Measurements from ENCODE around the gene DENND10. TPM values are rescaled to one million over a fixed set of nuclear protein-coding genes. Genes with fewer than 3 reads are reported as not detected.
A peak's percentile ranks its signal among the peaks of the same experiment; 100 is the strongest.

DENND10 gene
- total RNA-seq, 1 experiment from 2014 or later: 35.2 TPM

GRCh38 chr10:119070395-119071165, 33.3 kb upstream of the DENND10 start:
- DNase-seq: no peak
- Histone ChIP-seq H3K36me3 (ENCODE audit: insufficient read depth, low read length) (peaks cover 70% of the 10 kb centered on the region), H3K27ac (ENCODE audit: low read length) (no peak overlapping the region), H3K9me3 (ENCODE audit: low read length) (no peaks in the 10 kb centered on the region), H3K9ac (ENCODE audit: low read length) (no peak overlapping the region), H2AFZ (ENCODE audit: low read length) (no peak overlapping the region), H3K79me2 (ENCODE audit: low read length) (peaks cover 92% of the 10 kb centered on the region), H3K4me2 (ENCODE audit: low read depth, low read length, poor library complexity, severe bottlenecking) (no peak overlapping the region), H4K20me1 (ENCODE audit: insufficient read depth, low read depth, low read length) (peaks cover 35% of the 10 kb centered on the region), H3K27me3 (ENCODE audit: low read length) (no peaks in the 10 kb centered on the region), H3K9me2 (replicated peaks; ENCODE audit: insufficient read depth, low read length) (no peaks in the 10 kb centered on the region), H3K4me1 (ENCODE audit: low read length) (no peaks in the 10 kb centered on the region), H3K4me3 (ENCODE audit: low read length) (no peak overlapping the region)

DNA sequence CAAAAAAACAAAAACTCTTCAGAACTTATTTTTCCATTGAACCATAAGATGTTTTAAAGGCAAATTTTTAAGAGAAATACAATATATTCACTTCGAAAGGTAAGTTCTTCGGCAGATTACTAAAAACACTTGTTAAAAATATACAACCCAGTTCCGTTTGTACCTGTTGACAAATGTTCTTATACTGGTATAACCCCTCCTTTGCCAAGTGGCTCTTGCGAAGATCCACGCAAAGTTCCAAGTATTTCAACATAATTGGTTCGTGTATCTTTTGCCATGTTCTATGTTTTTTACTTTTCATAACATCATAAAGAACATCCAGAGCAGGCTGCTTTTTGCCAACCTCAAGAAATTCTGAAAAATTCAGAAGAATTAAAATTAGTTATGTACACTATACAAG, 30.3 kb upstream of the DENND10 start:
- Histone ChIP-seq H3K79me2 (ENCODE audit: low read length) (peaks cover 92% of the 10 kb centered on the region), H3K4me2 (ENCODE audit: low read depth, low read length, poor library complexity, severe bottlenecking) (no peak overlapping the region), H3K9me2 (replicated peaks; ENCODE audit: insufficient read depth, low read length) (no peaks in the 10 kb centered on the region), H3K36me3 (ENCODE audit: insufficient read depth, low read length) (peaks cover 65% of the 10 kb centered on the region), H3K9me3 (ENCODE audit: low read length) (no peaks in the 10 kb centered on the region), H3K27ac (ENCODE audit: low read length) (no peak overlapping the region), H3K4me1 (ENCODE audit: low read length) (peaks cover 22% of the 10 kb centered on the region), H3K9ac (ENCODE audit: low read length) (no peak overlapping the region), H3K27me3 (ENCODE audit: low read length) (no peaks in the 10 kb centered on the region), H3K4me3 (ENCODE audit: low read length) (no peak overlapping the region), H4K20me1 (ENCODE audit: insufficient read depth, low read depth, low read length) (peaks cover 52% of the 10 kb centered on the region), H2AFZ (ENCODE audit: low read length) (no peak overlapping the region)
- DNase-seq: no peak

DNA sequence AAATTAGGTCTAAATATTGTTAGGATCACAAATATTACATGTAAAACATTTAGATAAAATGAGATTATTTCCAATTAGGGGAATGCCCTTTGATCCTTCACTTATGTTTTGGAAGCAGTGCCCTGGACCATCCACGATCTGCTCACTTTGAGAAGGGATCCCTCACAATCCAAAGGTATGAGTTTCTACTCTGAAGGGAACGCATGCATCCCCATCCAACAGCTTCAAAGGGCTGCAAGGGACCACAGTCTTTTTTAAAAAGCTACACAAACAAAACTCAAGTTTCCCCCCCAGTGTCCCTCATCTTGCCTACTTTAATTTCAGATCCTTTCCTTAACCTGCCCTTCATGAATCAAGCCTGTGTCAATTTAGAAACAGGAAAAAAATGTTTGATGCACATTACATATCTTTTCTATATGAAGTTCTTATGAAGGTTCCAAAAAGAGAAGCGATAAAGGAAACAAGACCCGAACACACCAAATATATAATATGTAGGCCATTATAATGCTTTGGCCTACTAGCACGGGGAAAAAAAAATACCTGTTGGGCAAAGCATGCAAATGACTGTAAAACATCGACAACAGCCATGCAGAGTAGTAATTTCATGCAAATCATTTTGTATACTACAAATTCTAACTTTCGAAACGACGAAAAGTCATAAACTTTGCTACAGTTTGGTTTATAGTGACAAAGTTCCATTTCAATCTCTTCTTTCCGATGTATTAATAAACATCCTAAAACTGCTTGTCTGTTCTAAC, 25.3 kb upstream of the DENND10 start:
- no peaks in the 10 kb centered on the region for H3K9me2 ChIP-seq (replicated peaks; ENCODE audit: insufficient read depth, low read length)
- peaks cover 51% of the 10 kb centered on the region for H4K20me1 ChIP-seq (ENCODE audit: insufficient read depth, low read depth, low read length)
- peak overlapping the region; percentile 90 for H3K27ac ChIP-seq (ENCODE audit: low read length)
- DNase-seq: no peak
- H3K79me2 ChIP-seq (ENCODE audit: low read length): peaks cover 72% of the 10 kb centered on the region
- H3K4me2 ChIP-seq (ENCODE audit: low read depth, low read length, poor library complexity, severe bottlenecking): peak overlapping the region; percentile 91
- H3K27me3 ChIP-seq (ENCODE audit: low read length): no peaks in the 10 kb centered on the region
- H3K9me3 ChIP-seq (ENCODE audit: low read length): no peaks in the 10 kb centered on the region
- peak overlapping the region; percentile 97 for H3K9ac ChIP-seq (ENCODE audit: low read length)
- no peak overlapping the region for H2AFZ ChIP-seq (ENCODE audit: low read length)
- H3K4me1 ChIP-seq (ENCODE audit: low read length): peaks cover 34% of the 10 kb centered on the region
- peaks cover 30% of the 10 kb centered on the region for H3K36me3 ChIP-seq (ENCODE audit: insufficient read depth, low read length)
- H3K4me3 ChIP-seq (ENCODE audit: low read length): peak overlapping the region; percentile 92

DNA sequence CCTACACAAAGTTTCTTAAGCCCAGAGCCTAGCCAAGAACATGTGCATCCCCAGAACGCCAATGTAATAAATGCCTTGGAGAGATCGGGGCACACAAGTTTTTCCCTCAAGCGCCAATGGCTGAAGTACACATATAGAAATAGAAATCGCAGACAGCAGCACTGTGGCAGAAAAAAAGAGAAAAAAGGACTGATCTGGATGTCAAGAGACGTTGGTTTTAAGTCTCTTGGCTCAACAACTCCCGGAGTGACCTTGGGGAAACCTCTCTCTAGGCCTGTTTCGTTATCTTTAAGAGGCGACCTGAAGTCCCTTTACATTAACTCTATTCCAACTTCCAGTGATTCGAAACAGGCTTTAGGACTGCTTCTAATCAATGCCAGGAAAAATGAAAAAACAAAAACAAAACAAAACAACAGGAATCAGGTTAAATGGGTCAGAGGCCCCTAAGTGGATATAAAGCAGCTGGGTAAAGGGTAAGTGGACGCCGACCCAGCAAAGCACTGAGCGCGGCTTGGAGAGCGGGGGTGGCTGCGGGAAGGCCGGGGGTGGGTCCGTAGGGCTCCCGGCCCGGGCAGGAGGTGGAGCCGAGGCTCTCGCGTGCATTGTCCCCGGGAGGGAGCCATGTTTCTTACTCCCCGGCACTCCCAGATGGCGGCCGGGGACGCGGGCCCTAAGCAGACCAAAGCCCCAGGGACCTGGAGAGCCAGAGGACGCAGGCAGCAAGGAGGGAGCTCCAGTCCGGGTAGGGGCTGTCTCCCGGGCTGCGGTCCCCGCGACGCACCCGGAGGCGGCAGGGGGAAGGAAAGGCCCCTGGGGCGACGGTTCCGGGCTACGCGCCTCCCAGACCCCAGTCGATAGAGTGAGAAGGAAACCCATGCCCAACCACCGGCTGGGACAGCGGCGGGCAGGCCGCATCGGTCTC, 24.1 kb upstream of the DENND10 start:
- H3K4me1 ChIP-seq (ENCODE audit: low read length): peaks cover 40% of the 10 kb centered on the region
- peak overlapping the region; percentile 97 for H3K9ac ChIP-seq (ENCODE audit: low read length)
- H3K27me3 ChIP-seq (ENCODE audit: low read length): no peaks in the 10 kb centered on the region
- H3K9me2 ChIP-seq (replicated peaks; ENCODE audit: insufficient read depth, low read length): no peaks in the 10 kb centered on the region
- H3K9me3 ChIP-seq (ENCODE audit: low read length): no peaks in the 10 kb centered on the region
- H3K27ac ChIP-seq (ENCODE audit: low read length): peak overlapping the region; percentile 90
- peak overlapping the region; percentile 92 for H3K4me3 ChIP-seq (ENCODE audit: low read length)
- H2AFZ ChIP-seq (ENCODE audit: low read length): no peak overlapping the region
- peaks cover 25% of the 10 kb centered on the region for H3K36me3 ChIP-seq (ENCODE audit: insufficient read depth, low read length)
- peak; percentile 86 for DNase-seq
- H3K4me2 ChIP-seq (ENCODE audit: low read depth, low read length, poor library complexity, severe bottlenecking): peak overlapping the region; percentile 91
- H3K79me2 ChIP-seq (ENCODE audit: low read length): peaks cover 60% of the 10 kb centered on the region
- H4K20me1 ChIP-seq (ENCODE audit: insufficient read depth, low read depth, low read length): peaks cover 46% of the 10 kb centered on the region

DNA sequence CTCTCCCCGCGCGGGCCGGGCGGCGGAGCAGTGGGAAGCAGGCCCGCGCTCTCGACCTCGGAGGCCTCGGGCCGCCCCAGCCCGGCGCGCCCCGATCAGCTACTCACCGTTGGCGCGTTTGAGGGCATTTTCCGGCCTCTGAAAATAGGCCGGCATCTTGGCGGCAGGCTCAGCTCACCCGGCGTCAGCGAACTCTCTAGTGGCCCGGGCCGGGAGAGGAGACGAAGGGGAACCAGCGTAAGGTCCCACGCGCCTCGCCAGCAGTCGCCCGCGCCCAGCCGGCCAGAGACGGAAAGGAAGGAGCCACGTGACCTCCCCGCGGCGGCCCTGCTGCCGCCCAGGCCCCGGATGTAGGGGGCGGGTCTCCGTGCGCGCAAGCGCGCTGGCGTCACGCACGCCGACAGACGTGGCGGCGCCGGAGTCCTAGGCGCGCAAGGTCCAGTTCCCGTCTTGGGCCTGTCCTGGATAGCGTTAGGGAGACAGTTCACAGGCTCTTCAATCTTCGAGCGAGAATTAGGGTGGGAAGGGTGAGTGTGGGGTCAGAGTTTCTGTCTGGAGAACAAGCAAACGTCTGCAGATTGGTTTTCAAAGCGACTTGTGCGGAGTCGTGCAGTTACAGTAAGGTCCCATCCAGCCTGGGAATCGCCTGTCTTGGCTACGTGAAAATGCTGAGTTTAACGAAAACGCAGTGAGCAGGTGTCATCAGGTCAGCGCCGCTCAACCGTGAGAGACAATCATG, 23.2 kb upstream of the DENND10 start, which contains the start of gene EIF3A:
EIF3A (minus strand) TSS at position 297 of the 739 bp plus-strand sequence; CDS start at position 156, 141 bp downstream.
- peak; percentile 96 for DNase-seq
- Histone ChIP-seq H2AFZ (ENCODE audit: low read length) (peak within 1 kb of the TSS; percentile 69), H3K4me3 (ENCODE audit: low read length) (peak within 1 kb of the TSS; percentile 92), H3K36me3 (ENCODE audit: insufficient read depth, low read length) (peaks cover 22% of the 10 kb centered on the region), H3K27me3 (ENCODE audit: low read length) (no peaks in the 10 kb centered on the region), H3K79me2 (ENCODE audit: low read length) (peaks cover 54% of the 10 kb centered on the region), H3K4me1 (ENCODE audit: low read length) (peaks cover 48% of the 10 kb centered on the region), H4K20me1 (ENCODE audit: insufficient read depth, low read depth, low read length) (peaks cover 41% of the 10 kb centered on the region), H3K27ac (ENCODE audit: low read length) (peak within 1 kb of the TSS; percentile 90), H3K9me3 (ENCODE audit: low read length) (no peaks in the 10 kb centered on the region), H3K9me2 (replicated peaks; ENCODE audit: insufficient read depth, low read length) (no peaks in the 10 kb centered on the region), H3K9ac (ENCODE audit: low read length) (peak within 1 kb of the TSS; percentile 97), H3K4me2 (ENCODE audit: low read depth, low read length, poor library complexity, severe bottlenecking) (peak within 1 kb of the TSS; percentile 91)

DNA sequence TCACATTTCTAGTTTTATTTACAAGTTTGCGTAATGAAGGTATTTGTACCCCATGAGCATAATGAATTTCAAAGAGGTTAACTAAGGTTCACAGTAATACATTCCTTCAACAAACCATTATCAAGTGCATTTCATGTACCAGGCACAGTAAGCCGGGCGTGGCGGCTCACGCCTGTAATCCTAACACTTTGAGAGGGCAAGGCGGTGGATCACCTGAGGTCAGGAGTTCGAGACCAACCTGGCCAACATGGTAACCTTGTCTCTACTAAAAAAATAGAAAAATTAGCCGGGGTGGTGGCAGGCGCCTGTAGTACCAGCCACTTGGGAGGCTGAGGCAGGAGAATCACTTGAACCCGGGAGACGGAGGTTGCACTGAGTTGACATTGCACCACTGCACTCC, 19.0 kb upstream of the DENND10 start:
- Histone ChIP-seq H3K9me2 (replicated peaks; ENCODE audit: insufficient read depth, low read length) (no peaks in the 10 kb centered on the region), H3K9me3 (ENCODE audit: low read length) (no peaks in the 10 kb centered on the region), H3K27ac (ENCODE audit: low read length) (peak overlapping the region; percentile 85; the same call in 1 of the 2 replicates), H2AFZ (ENCODE audit: low read length) (no peak overlapping the region), H3K36me3 (ENCODE audit: insufficient read depth, low read length) (peaks cover under 1% of the 10 kb centered on the region; the same call in 1 of the 2 replicates), H3K79me2 (ENCODE audit: low read length) (peaks cover 13% of the 10 kb centered on the region), H3K4me2 (ENCODE audit: low read depth, low read length, poor library complexity, severe bottlenecking) (no peak overlapping the region), H3K4me1 (ENCODE audit: low read length) (peaks cover 46% of the 10 kb centered on the region), H3K27me3 (ENCODE audit: low read length) (no peaks in the 10 kb centered on the region), H4K20me1 (ENCODE audit: insufficient read depth, low read depth, low read length) (peaks cover under 1% of the 10 kb centered on the region; the same call in 1 of the 2 replicates), H3K9ac (ENCODE audit: low read length) (no peak overlapping the region), H3K4me3 (ENCODE audit: low read length) (no peak overlapping the region)
- no peak for DNase-seq

DNA sequence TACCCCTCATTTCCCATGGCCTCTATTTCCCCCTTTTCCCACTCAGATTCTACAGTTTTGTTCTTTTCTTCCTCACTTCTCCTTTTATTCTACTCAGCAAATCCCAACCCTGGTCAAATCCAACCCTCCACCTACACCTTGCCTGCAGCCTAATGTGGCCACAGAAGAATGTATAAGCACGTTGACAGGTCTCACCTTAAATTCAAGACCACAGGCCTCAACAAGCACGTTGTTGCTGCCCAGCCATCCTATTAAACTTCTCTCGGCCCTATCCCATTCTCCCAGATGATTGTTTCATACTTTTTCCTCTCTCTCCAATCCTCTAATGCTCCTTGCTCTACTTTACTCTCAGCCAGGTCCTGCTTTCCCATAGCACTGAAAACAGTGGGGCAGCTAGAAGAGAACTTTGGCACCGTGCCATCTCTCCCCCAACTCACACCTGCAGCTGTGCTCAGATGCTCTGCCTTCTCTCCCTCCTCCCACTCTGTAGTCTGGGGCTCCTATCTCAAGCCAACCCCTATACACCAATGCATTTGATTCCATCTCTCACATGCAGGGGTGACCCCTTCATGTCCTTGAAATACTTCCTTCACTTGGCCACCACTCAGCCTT, 16.5 kb upstream of the DENND10 start:
- H3K27me3 ChIP-seq (ENCODE audit: low read length): no peaks in the 10 kb centered on the region; the same call in 1 of the 2 replicates

More for the DNA sequence above, 16.5 kb upstream of the DENND10 start:
- peak; percentile 82 for DNase-seq
- peak overlapping the region; percentile 55 for H3K9ac ChIP-seq (ENCODE audit: low read length)
- peak overlapping the region; percentile 30; the same call in 1 of the 2 replicates for H3K4me3 ChIP-seq (ENCODE audit: low read length)
- H4K20me1 ChIP-seq (ENCODE audit: insufficient read depth, low read depth, low read length): no peaks in the 10 kb centered on the region
- H3K9me3 ChIP-seq (ENCODE audit: low read length): no peaks in the 10 kb centered on the region
- peak overlapping the region; percentile 71; the same call in 1 of the 2 replicates for H2AFZ ChIP-seq (ENCODE audit: low read length)
- no peaks in the 10 kb centered on the region for H3K9me2 ChIP-seq (replicated peaks; ENCODE audit: insufficient read depth, low read length)
- H3K27ac ChIP-seq (ENCODE audit: low read length): peak overlapping the region; percentile 85
- H3K79me2 ChIP-seq (ENCODE audit: low read length): no peaks in the 10 kb centered on the region
- peak overlapping the region; percentile 64 for H3K4me2 ChIP-seq (ENCODE audit: low read depth, low read length, poor library complexity, severe bottlenecking)
- no peaks in the 10 kb centered on the region for H3K36me3 ChIP-seq (ENCODE audit: insufficient read depth, low read length)
- H3K4me1 ChIP-seq (ENCODE audit: low read length): peaks cover 46% of the 10 kb centered on the region
